Progenitor cell of endocrine pancreas (in vitro differentiated cells): ENCODE data around the gene TOP3B. TPM values are rescaled to one million over a fixed set of nuclear protein-coding genes. Genes with fewer than 3 reads are reported as not detected.

Source experiments
- DNase-seq: peaks from one replicate; pipeline ENCODE4 v3.0.0; 2021; ENCODE audit warnings: low spot score; ENCODE audit not compliant: unreplicated experiment
- H3K27ac Mint-ChIP-seq: 2 replicates; pipeline ENCODE4 v1.8.0; 2021; ENCODE audit warnings: mild to moderate bottlenecking, moderate library complexity, mixed read lengths
- H3K27me3 Mint-ChIP-seq: 2 replicates; pipeline ENCODE4 v1.8.0; 2021; ENCODE audit warnings: mixed read lengths
- H3K36me3 Mint-ChIP-seq: 2 replicates; pipeline ENCODE4 v1.8.0; 2022; ENCODE audit warnings: mixed read lengths; ENCODE audit not compliant: insufficient read depth
- H3K4me1 Mint-ChIP-seq: 2 replicates; pipeline ENCODE4 v1.8.0; 2021; ENCODE audit warnings: low read depth, mixed read lengths
- H3K4me3 Mint-ChIP-seq: 2 replicates; pipeline ENCODE4 v1.8.0; 2021; ENCODE audit warnings: low read depth, mild to moderate bottlenecking, moderate library complexity, mixed read lengths
- H3K9me3 Mint-ChIP-seq: 2 replicates; pipeline ENCODE4 v1.8.0; 2021; ENCODE audit warnings: low read depth, mixed read lengths
- total RNA-seq: library from RNA; stranded (reverse); gene quantifications from 2 replicates; pipeline ENCODE4 v1.2.1, GENCODE V29; 2021
- TF ChIP-seq, protein P1 (sequence below): fragments of 200-600 bp; sonication (generic); IDR thresholded peaks from one replicate; pipeline ENCODE4 v1.5.0; 2021; ENCODE audit warnings: antibody characterized with exemption, mild to moderate bottlenecking; ENCODE audit not compliant: unreplicated experiment

Gene TOP3B
- total RNA-seq, 1 donor from 2014 or later: 83.3 TPM

DNA sequence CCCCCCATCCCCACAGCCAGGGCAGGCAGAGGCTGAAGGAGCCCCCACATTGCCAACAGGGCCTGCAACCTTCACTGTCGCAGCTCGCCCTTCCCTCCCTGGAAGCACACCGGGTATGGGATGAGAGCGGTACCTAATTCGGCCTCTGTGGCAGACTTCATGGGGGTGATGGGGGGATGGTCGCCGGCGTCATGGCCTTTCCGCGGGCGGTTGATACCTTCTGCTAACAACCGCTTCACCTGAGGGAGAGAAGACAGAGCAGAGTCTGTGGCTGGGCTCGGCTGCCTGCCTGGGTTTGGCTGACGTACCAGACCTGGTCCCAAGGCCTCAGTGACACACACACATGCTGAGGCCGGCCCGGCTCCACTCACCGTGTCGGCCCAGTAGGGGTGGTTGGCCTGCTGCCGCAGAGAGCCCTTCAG, 18.8 kb downstream of the TOP3B start:
- H3K4me3 Mint-ChIP-seq: no peak overlapping the region
- TF ChIP-seq, protein P1, sequence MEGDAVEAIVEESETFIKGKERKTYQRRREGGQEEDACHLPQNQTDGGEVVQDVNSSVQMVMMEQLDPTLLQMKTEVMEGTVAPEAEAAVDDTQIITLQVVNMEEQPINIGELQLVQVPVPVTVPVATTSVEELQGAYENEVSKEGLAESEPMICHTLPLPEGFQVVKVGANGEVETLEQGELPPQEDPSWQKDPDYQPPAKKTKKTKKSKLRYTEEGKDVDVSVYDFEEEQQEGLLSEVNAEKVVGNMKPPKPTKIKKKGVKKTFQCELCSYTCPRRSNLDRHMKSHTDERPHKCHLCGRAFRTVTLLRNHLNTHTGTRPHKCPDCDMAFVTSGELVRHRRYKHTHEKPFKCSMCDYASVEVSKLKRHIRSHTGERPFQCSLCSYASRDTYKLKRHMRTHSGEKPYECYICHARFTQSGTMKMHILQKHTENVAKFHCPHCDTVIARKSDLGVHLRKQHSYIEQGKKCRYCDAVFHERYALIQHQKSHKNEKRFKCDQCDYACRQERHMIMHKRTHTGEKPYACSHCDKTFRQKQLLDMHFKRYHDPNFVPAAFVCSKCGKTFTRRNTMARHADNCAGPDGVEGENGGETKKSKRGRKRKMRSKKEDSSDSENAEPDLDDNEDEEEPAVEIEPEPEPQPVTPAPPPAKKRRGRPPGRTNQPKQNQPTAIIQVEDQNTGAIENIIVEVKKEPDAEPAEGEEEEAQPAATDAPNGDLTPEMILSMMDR: no peak
- H3K36me3 Mint-ChIP-seq: peaks cover 20% of the 10 kb centered on the region
- no peak for DNase-seq
- H3K9me3 Mint-ChIP-seq: no peaks in the 10 kb centered on the region
- no peaks in the 10 kb centered on the region for H3K27me3 Mint-ChIP-seq
- no peaks in the 10 kb centered on the region for H3K4me1 Mint-ChIP-seq
- no peak overlapping the region for H3K27ac Mint-ChIP-seq

DNA sequence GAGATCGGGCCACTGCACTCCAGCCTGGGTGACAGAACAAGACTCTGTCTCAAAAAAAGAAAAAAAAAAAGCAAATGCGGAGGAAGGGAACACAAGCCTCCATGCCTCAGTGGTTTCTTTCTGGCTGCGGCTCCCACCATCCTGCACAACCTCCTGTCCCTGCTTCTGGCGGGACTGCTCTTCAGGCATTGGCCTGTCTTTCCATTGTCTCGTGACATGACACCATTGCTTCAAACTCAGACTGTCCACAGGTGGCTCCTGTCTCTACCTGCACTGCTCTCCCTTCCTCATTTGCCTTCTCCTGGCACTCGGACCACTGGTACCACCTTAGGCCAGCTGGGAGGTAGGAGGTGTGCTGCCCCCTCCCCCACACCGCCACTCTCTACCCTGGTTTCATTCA, 19.3 kb downstream of the TOP3B start:
- no peak for DNase-seq
- Mint-ChIP-seq H3K36me3 (peaks cover 15% of the 10 kb centered on the region), H3K9me3 (no peaks in the 10 kb centered on the region), H3K27ac (no peak overlapping the region), H3K4me3 (no peak overlapping the region), H3K27me3 (no peaks in the 10 kb centered on the region), H3K4me1 (no peaks in the 10 kb centered on the region)
- TF ChIP-seq, protein P1: no peak

DNA sequence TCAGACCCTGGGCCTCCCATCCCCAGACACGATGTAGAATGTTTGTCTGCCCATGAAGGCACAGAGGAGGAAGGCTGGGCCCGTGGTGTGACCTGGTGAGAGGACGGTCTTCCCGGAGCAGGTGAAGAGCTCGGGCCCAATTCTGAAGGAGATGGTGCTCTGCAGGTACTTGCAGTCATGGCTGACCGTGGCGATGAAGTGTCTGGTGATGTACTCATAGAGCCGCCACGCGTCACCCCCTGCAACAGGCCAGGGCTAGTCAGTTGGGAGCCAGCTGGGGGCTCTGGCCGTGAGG, 20.0 kb downstream of the TOP3B start:
- Mint-ChIP-seq H3K4me3 (no peak overlapping the region), H3K27ac (no peak overlapping the region), H3K27me3 (no peaks in the 10 kb centered on the region), H3K4me1 (no peaks in the 10 kb centered on the region), H3K36me3 (peaks cover 15% of the 10 kb centered on the region), H3K9me3 (no peaks in the 10 kb centered on the region)
- TF ChIP-seq, protein P1: no peak
- no peak for DNase-seq

DNA sequence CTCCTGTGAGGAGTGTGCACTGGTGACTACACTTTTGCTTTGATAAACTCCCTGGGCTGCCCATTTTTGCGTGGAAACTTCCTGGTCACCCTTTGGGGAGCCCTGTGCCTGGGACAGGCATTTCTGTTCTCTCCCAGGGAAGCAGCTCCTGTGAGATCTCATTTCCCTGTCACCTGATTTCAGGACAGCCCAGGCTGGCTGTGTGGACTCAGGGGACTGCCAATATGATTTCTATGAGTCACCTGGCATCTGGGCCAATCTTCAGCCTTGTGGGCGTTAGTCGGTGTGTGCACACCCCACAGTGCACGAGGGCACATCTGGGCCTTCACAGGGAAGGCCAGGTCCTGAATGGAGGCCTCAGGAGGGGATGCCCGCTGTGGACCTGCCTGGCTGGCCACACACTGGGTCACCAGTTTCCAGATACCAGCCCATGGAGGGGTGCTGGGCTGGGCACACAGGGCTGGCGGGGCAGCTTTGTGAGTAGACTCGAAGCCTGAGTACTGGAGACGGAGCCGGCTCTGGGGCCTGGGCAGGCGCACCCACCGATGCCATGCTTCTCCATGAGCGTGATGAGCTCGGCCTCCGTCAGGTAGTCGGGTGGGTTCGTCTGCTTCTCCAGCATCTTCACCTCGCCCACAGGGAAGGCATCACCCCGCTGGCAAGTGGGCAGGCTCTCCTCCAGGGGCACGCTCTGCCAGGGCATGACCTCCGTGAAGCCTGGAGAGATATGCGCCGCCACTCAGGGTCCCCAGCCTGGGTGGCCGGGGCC, 20.5 kb downstream of the TOP3B start:
- Mint-ChIP-seq H3K9me3 (no peaks in the 10 kb centered on the region), H3K4me1 (no peaks in the 10 kb centered on the region), H3K36me3 (peaks cover 12% of the 10 kb centered on the region), H3K4me3 (no peak overlapping the region), H3K27me3 (no peaks in the 10 kb centered on the region), H3K27ac (no peak overlapping the region)
- DNase-seq: no peak
- TF ChIP-seq, protein P1: no peak

DNA sequence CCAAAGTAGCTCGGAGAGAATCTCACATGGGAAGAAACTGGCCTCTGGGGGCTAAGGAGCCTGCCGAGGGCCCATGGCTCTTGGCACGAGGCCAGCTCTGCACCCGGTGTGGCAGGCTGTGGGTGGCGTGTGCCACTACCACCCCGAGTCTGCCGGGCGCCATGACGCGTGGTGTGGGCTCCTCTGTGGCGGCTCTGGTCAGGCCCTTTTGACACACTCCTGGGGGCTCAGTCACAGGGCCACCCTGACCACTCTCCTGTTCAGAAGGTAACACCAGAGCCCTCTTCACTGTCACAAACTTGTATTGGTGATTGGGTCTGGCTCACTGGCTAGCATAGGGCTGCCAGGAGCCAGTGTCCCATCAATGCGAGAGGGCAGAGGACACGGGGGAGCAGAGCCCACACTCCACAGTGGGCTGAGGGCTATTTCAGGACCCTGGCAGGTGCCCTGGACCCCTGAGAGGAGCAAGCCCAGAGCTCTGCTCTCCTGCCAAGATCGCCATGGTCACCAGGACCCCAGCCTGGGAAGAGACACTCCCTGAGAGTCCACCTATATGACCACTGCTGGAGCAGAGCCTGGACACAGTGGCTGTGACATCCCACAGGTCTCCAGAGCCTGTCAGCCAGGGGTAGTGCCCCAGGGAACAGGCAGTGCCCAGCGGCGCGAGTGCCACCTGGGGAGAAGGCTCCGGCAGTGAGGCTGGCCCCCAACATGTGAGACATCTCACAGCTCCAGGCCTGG, 21.3 kb downstream of the TOP3B start:
- Mint-ChIP-seq H3K27ac (no peak overlapping the region), H3K4me1 (no peaks in the 10 kb centered on the region), H3K4me3 (no peak overlapping the region), H3K27me3 (no peaks in the 10 kb centered on the region), H3K9me3 (no peaks in the 10 kb centered on the region), H3K36me3 (peaks cover 9% of the 10 kb centered on the region)
- TF ChIP-seq, protein P1: no peak
- no peak for DNase-seq
